ENCODE results near the gene IGDCC3.

IGDCC3 gene

DNA sequence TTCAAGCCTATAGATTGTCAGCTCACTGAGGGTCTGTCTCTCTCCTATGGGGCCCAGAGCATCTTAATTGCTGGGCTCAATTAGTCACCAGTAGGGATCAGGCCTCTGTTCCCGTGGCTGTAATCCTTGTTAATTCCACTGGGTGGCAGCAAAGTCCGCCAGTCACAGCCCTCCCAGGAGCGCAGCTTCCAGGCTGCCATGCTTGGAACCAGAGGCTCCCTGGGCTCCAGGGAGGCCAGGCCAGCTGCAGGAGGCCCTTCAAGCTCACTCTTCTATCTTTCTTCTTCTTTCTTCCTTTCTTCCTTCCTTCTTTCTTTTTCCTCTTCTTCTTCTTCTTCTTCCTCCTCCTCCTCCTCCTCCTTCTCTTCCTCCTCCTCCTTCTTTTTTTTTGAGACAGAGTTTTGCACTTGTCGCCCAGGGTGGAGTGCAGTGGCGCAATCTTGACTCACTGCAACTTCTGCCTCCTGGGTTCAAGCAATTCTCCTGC, 58.9 kb downstream of the IGDCC3 start:
- DNase-seq, result peak; percentile 54

DNA sequence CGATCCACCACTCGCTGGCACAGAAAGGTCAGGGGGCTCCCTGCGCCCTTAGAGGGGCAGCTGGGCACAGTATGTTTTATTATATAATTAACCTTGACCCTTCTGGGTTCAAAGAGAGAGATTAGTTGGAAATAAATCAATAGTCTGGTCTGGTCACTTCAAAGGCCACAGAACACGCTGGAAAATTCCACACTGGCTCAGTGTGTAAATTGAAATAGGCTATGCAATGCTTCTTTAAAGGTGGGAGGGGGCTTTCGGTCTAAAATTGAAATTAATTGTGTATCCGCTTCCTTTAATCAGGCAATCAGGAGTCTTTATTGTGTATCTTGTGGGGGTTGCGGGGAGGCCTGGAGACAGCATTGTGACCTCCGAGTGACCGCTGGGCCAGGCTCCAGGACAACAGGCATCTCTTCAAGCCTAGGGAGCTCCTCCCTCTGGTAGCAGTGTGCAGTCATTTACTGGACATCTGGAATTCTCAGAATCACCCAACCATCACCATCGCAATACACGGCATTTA, 65.3 kb downstream of the IGDCC3 start:
- DNase-seq, result no peak

DNA sequence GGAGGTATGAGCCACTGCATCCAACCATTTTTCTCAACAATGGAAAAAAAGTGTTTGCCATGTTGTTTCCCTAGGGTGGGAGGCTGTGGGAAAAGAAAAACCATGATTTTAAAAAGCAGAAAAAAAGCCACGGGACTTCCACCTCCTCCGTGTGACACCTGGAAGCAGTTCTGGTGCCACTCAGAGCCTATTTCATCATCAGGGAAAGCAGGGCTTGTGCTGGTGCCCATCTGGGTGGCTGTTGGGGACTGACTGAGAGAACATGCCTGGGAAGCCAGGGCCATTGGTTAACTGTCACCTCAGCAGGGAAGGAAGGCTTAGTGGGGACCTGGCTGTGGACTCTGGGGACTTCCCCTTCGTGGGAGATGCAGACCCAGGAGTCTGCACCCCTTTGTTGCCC, 66.0 kb downstream of the IGDCC3 start:
- no peak for DNase-seq

DNA sequence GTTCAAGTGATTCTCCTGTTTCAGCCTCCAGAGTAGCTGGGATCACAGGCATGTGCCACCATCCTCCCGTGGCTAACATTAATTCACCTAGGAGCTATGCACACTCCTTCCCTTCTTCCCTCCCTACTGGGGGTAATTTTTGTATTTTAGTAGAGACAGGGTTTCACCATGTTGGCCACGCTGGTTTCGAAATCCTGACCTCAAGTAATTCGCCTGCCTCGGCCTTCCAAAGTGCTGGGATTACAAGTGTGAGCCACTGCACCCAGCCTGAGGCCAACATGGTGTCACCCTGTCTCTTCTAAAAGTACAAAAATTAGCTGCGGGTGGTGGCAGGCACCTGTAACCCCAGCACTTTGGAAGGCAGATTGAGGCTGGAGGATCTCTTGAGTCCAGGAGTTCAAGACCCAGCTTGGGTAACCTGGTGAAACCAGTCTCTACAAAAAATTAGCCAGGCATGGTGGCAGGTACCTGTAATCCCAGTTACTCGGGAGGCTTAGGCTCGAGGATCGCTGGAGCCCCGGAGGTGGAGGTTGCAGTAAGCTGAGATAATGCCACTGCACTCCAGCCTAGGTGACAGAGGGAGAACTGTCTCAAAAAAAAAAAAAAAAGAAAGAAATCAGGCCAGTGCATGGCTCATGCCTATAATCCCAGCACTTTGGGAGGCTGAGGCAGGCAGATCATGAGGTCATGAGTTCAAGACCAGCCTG, 67.2 kb downstream of the IGDCC3 start:
- no peak for DNase-seq

DNA sequence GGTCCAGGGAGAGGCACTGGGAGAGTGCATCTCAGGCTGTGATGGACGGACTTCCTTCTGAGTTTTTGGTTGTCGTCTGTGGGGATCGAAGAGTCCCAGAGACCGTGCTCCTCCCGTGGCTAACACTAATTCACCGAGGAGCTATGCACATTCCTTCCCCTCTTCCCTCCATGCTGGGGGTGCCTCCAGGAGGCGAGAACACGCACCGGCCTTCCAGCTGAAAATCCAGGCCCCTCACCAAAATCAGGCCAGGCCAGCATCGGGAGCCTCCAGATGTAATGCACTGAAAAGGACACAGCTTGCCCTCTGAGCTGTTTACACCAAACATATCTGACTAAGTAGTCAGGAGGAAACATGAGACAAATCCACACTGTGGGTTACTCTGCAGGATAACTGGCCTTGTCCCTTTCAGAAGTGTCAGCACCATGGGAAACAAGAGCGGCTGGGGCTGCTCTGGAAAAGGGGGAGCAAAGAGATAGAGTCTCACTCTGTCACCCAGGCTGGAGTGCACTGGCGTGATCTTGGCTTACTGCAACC, 67.9 kb downstream of the IGDCC3 start:
- no peak for DNase-seq

DNA sequence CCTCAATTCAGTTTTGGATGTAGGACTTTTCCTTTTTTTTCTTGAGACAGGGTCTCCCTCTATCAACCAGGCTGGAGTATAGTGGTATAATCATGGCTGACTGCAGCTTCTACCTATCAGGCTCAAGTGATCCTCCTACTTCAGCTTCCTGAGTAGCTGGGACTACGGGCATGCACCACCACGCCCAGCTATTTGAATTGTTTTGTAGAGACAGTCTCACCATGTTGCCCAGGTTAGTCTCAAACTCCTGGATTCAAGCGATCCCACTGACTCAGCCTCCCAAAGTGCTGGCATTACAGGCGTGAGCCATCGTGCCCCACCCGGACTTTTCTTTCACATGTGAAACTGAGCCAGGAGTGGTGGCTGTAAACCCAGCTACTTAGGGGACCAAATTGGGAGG, 69.8 kb downstream of the IGDCC3 start:
- no peak for DNase-seq

DNA sequence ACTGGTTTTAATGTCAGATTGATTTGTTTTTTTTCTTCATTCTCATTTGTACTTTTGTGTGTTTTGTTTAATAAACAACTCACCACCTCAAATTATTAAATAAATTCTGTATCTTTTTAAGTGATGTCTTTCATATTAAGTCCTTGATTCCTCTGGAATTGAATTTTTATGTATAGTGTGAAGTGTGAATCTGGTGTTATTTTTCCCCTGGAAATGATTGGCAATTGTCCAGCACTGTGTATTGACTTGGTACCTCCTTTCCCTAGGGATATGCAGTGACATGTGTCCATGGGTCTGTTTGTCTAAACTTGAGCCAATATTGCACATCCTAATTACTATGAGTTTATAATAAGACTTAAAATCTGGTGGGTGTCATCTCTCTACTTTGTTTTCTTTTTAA, 71.3 kb downstream of the IGDCC3 start:
- DNase-seq, result no peak

DNA sequence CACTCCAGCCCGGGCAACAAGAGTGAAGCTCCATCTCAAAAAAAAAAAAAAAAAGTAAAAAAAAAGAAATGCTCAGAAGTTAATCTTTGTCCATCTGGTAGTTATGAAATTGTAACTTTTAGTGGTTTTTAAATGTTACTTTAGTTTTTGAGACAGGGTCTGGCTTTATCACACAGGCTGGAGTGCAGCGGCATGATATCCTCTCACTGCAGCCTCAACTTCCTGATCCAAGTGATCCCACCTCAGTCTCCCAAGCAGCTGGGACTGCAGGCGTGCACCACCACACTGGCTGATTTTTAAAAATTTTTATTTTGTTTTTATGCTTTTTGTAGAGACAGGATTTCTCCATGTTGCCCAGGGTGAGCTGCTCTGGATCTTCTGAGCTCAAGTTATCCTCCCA, 72.0 kb downstream of the IGDCC3 start:
- no peak for DNase-seq

DNA sequence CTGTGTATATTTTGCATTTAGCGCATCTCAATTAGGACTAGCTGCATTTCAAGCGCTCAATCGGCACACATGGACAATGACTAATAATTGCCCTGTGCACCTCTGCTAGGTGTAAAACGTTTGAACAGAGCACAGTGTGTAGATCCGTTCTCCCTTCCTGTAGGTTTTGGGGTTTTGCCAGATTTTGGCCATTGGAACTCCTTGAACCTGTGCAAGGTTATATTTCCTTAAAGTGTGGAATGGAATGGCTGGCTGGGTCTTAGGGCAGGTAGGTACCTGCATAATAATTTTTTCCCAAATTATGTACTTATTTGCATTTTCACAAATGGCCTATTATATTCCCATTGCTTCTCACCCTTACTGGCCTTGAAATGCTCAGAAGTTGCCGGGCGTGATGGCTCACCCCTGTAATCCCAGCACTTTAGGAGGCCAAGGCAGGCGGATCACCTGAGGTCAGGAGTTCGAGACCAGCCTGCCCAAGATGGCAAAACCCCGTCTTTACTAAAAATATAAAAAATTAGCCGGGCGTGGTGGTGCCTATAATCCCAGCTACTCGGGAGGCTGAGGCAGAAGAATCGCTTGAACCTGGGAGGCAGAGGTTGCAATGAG, 72.5 kb downstream of the IGDCC3 start:
- DNase-seq, result no peak

DNA sequence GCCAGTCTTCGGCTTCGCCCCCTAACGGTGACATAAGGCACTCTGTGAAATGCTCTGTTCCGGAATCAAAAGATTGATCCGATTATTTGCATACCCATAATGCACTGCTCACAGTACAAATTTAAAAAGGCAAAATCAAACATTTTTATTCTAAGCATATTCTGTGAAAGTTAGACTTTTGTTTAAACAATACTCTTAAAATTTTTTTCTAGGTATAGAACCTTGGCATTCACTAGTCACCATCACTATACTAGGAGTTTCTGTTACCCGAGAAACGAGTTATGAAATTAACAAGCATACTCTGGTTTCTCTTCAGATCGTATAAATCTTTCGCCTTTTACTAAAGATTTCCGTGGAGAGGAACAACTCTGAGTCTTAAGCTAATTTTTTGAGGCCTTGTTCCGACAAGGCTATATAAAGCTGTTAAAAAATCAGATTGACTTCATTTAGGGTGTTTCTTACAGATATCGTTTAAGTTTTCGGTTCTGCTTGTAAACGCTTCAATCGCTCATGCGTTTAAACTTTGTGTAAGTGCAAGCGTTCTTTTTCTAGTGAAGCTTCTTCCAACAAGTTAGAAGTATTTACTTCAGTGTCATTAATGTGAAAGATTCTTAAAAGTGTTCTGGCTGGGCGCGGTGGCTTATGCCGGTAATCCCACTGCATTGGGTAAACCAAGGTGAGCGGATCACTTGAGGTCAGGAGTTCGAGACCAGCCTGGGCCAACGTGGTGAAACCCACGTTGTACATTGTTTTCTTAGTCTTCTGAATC, 73.2 kb downstream of the IGDCC3 start, which contains the start of gene RNU5B-1:
Gene RNU5B-1 (plus strand): TSS at position 297 of the 769 bp plus-strand sequence.
- peak; percentile 52 for DNase-seq

DNA sequence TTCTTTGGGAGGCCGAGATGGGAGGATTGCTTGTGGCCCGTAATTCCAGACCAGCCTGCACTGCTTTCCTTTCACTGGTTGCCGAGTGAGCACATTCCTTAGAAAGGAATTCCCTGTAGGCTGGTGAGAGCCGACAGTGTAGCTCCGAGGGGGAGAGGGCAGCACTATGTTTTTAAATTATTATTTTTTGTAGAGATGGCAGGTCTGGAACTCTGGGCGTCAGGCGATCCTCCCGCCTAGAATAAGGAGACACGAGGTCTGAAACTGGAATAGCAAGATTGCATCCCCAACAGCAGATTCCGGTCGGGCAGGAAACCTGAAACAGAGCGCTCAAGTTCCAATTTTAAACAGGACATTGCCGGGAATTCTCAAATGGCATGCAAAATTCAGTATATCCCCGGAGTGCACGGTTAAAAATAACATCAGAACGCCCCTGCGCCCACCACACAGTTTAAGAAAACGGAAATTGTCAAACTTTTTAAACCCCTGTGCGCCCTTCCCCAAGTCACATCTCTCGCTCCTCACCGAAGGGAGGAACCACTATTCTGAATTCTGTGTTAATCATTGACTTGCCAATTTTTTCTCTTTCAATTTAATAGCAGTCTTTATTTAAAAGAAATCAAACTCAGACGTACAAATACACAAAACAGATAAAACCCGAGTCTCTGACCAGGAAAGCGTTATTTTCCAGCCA, 74.0 kb downstream of the IGDCC3 start:
- DNase-seq, result no peak

DNA sequence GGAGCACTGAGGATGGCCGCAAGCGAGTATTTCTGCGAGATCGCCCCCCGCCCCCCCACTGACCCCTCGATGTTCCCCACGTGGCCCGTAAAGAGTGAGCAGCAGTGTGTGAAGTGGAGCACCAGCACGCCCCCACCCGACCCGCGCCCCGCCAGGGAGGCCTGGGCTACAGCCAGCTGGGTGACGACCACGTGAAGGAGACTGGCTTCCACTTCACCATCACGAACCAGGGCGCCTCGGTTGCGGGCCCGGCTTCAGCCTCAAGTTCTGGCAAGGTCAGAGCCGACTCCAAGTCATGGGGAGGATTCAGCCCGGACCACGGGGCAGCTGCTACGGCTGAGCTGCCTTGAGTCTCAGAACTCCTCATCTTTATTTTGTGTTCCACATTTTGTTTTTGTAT, 75.7 kb downstream of the IGDCC3 start:
- no peak for DNase-seq

DNA sequence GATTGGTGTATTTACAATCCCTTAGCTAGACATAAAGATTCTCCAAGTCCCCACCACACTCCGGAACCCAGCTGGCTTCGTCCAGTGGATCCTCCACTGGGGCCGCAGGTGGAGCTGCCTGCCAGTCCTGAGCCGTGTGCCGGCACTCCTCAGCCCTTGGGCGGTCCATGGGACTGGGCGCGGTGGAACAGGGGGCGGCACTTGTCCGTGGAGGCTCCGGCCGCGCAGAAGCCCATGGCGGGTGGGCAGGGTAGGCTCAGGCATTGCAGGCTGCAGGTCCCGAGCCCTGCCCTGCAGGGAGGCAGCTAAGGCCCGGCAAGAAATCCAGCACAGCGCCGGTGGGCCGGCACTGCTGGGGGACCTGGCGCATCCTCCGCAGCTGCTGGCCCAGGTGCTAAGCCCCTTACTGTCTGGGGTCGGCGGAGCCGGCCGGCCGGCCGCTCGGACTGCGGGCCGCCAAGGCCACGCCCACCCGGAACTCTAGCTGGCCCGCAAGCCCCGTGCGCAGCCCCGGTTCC, 76.8 kb downstream of the IGDCC3 start:
- DNase-seq, result no peak

DNA sequence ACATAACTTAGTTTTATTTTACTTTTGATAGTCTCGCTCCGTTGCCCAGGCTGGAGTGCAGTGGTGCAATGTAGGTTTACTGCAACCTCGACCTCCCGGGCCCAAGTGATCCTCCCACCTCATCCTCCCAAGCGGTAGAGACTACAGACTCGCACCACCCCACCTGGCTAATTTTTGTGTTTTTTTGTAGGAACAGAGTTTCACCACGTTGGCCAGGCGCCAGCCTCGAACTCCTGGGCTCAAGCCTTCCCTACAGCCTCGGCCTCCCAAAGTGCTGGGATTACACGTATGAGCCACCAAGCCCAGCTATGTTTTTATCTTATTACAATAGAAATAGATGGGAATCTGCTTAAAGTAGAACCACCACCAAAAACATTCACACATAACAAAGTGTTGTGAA, 79.1 kb downstream of the IGDCC3 start:
- no peak for DNase-seq

DNA sequence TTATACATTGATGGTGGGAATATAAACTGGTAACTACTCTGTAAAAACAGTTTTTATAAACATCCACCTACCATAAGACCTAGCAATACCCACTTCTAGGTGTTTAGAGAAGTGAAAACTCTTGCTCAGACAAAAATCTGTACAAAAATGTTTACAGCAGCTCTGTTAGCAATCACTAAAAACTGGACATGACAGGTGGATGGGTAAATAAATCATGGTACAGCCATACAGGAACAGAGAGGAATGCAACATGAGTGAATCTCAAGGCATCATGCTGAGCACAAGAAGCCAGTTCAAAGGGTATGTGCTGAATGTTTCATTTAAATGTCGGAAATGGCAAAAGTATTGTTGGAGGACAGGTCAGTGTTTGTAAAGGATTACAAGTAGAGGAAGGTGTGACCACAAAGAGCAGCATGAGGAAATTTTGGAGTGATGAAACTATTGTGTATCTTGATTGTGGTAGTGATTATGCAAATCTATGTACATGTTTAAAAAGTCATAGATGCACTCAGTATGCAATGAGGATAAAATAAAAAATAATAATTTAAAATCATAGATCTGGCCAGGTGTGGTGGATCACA, 84.8 kb downstream of the IGDCC3 start:
- DNase-seq, result no peak

DNA sequence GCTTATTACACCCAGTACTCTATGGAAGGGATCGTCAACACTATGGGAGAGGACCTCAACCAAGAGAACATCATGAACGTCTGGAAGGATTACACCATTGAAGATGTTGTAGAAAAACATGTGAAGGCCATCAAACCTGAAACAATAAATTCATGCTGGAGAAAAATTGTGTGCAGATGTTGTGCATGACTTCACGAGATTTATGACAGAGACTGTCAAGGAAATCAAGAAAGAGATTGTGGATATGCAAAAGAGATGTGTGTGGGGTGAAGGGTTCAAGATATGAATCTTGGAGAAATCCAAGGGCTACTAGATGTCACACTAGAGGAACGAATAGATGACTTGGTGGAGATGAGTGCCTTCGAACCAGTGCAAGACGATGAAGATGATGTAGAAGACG, 87.6 kb downstream of the IGDCC3 start:
- no peak for DNase-seq

DNA sequence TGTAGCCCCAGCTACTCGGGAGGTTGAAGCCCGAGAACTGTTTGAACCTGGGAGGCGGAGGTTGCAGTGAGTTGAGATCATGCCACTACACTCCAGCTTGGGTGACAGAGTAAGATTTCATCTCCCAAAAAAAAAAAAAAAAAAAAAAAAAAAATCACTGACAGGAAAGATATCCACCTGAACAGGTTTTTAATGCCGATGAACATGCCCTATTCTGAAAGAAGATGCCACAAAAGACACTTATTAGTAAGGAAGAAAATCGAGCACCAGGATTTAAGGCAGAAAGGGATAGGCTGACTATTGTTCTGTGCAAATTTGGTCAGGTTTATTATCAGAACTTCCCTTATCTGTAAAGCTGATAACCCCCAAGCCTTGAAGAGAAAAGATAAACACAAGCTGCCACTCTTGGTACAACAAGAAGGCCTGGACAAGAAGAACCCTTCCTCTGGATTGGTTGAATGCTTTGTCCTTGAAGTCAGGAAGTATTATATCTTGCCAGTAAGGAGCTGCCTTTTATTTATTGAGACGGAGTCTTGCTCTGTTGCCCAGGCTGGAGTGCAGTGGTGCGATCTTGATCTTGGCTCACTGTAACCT, 88.4 kb downstream of the IGDCC3 start:
- DNase-seq, result no peak

DNA sequence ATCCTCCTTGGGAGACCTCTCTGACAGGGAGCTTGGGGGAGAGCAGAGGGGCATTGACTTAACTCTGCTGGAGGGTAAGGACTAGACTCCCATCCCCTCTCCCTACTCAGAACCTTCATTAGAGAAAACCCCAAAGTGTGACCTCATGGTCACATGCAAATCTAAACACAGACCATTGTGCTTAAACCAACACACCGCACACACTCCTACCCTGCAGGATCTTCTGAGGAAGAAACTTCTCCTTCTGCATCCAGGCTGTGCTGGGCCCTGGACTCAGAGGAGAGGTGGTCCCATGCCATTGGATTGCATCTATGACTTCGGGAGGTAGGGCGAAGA, 90.3 kb downstream of the IGDCC3 start:
- DNase-seq, result no peak

DNA sequence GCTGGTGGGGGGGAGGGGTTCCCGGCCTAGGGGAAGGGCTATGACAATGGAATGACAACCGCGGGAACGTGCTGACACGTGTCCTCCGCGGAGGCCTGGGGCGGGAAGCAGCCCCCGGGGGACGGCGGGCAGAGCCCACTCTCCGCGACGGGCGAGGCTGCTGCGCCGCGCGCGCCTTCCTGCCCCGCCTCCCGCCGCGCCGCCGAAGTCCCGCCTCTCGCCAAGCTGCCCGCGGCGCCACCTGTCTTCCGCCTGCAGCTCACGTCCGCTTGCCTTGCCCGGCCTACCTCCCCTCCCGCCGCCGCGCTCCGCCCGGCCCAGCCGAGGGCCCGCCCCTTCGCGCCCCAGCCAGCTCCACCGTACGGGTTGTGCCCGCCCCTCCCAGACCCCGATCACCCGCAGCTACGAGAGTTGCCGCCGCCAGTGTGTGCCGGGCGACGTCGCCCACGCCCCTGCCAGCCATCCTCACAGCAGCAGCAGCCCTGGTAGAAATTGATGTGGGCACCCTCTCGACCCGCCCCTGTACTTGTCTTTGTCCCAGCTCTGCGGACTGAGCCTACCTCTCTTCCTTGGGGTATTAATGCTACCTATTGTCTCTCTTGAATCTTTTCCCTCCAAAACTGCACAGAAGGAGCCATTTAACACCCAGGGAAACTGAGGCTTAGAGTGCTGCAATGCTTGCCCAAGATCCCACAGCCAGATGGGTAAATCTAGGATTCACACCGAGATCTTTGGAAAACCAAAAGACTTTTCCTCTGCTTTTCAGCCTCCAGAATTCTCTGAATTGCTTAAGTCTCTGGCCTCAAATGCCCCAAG, 90.9 kb downstream of the IGDCC3 start, which contains the start of gene PARP16:
Gene PARP16 (minus strand): TSS at position 180 of the 816 bp plus-strand sequence. CDS start 457 bp downstream, outside the sequence.
- peak; percentile 60 for DNase-seq

DNA sequence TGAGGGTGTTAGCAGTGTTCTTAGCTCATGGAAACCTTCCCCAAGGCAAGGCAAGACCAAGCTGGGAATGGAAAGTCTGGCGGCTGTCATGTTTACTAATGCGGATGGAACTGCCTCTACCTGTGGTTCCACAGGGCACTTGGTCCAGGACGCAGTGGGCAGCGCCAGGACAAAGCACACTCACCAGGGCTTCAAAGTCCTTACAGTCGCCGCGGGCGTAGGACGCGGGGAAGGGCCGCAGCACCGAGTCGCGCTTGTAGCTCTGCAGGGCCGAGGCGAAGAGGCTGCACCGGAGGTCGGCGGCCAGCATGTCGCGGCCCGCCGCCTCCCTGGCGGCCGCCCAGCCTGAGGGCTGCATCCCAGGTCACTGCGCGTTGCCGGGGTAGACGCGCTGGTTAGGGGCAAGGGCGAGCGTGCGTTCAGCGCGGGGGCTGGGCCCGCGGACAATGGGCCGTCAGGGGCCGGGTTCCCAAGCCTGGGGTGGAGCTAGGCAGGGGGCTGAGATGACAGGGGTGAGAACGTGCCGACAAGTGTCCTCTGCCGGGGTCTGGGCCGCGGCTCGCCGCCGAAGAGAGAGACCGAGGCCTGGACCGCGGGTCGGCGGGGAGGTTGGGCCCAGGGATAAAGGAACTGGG, 91.6 kb downstream of the IGDCC3 start:
- DNase-seq, result no peak

Data from NCI-H2107 (cell line).